ENCODE data around the gene RGS12. TPM values are rescaled to one million over a fixed set of nuclear protein-coding genes. Genes with fewer than 3 reads are reported as not detected.

Gene RGS12
- total and polyA plus RNA-seq, 2 of the 8 experiments (the other 6 are each of a cell fraction or from before 2014, with no cell fraction given): 6.0 to 16.4 TPM

- Histone ChIP-seq H2BK20ac (ENCODE audit: low read length) (no peak overlapping the region), H3K4me3 (ENCODE audit: extremely low read depth in 1 of 4, insufficient read depth in 2 of 4, low read depth in 3 of 4, low read length in 4 of 4) (no peak overlapping the region), H2AK5ac (ENCODE audit: low read depth, low read length) (no peak overlapping the region), H3K4me1 (replicated peaks in 1 of 4; ENCODE audit: control insufficient read depth in 3 of 4, insufficient read depth in 4 of 4, low read length in 3 of 4) (peaks cover 0 to 18% (median 6%) of the 10 kb centered on the region in 4 experiments; a peak in 4 of 7 replicates), H3K23me2 (ENCODE audit: low read depth, low read length) (no peaks in the 10 kb centered on the region), H3K79me1 (ENCODE audit: low read depth, low read length) (peaks cover 15% of the 10 kb centered on the region), H2BK15ac (ENCODE audit: low read length) (no peak overlapping the region), H3K9me3 (ENCODE audit: insufficient read depth in 2 of 2, low read depth in 1 of 2, low read length in 1 of 2) (no peaks in the 10 kb centered on the region), H3K79me2 (ENCODE audit: control insufficient read depth in 1 of 2, insufficient read depth in 2 of 2, low read length in 2 of 2) (peaks cover 0 to 3% of the 10 kb centered on the region in 2 experiments; a peak in 1 of 4 replicates), H2AFZ (ENCODE audit: low read length) (no peak overlapping the region), H3K18ac (ENCODE audit: extremely low read depth, low read length) (no peak overlapping the region), H2BK5ac (ENCODE audit: low read depth, low read length) (no peak overlapping the region), H3K56ac (replicated peaks; ENCODE audit: insufficient read length, low read depth, low read length) (no peak overlapping the region), H4K8ac (ENCODE audit: extremely low read depth, insufficient read depth, low read length) (no peak overlapping the region), H3K36me3 (ENCODE audit: control insufficient read depth in 2 of 4, insufficient read depth in 4 of 4, low read length in 3 of 4) (no peaks in the 10 kb centered on the region), H3K4ac (replicated peaks; ENCODE audit: insufficient read length, low read depth, low read length) (no peak overlapping the region), H2BK120ac (replicated peaks; ENCODE audit: low read depth, low read length) (no peak overlapping the region), H3K9ac (replicated peaks in 1 of 4; ENCODE audit: extremely low read depth in 1 of 4, low read depth in 3 of 4, low read length in 3 of 4) (no peak overlapping the region), H3K14ac (ENCODE audit: insufficient read length) (no peak overlapping the region), H2BK12ac (ENCODE audit: low read depth, low read length) (no peak overlapping the region), H3K23ac (ENCODE audit: insufficient read length) (no peak overlapping the region), H4K91ac (replicated peaks; ENCODE audit: insufficient read length, low read length) (no peak overlapping the region), H3K27me3 (replicated peaks in 1 of 4; ENCODE audit: control insufficient read depth in 3 of 4, extremely low read depth in 1 of 4, insufficient read depth in 3 of 4, low read length in 3 of 4) (no peaks in the 10 kb centered on the region), H4K5ac (ENCODE audit: insufficient read length, low read depth, low read length) (no peak overlapping the region), H3K4me2 (ENCODE audit: insufficient read depth in 1 of 2, low read depth in 2 of 2, low read length in 2 of 2) (no peak overlapping the region), H4K20me1 (replicated peaks in 1 of 2; ENCODE audit: control insufficient read depth in 1 of 2, insufficient read depth in 2 of 2, low read length in 2 of 2) (peaks cover 6 to 20% of the 10 kb centered on the region in 2 experiments), H3K27ac (ENCODE audit: low read depth, low read length) (no peak overlapping the region)
- FAIRE-seq (no peak), DNase-seq (ENCODE audit: low read depth in 1 of 2, low spot score in 2 of 2) (no peak)
- WGBS, 2 experiments (ENCODE audit: extremely low coverage in 1 of 2, insufficient coverage in 1 of 2, insufficient read length in 1 of 2, insufficient replicate concordance in 2 of 2, low coverage in 1 of 2, low lambda C conversion rate in 2 of 2, missing lambda C conversion rate in 1 of 2): 79% methylated on average over 15 of the region's 15 CpGs; no CpG with 5 or more reads in 1 of the 2 experiments
- POLR2A ChIA-PET (ENCODE audit: partially characterized antibody): interaction anchor here (0.9 to 3.4 kb wide), 2 partner anchors 10 to 64 kb away, joined by 3 to 16 read pairs; no protein-coding TSS in a partner anchor
- CTCF ChIA-PET (ENCODE audit: partially characterized antibody): interaction anchor here (1.2 to 2.0 kb wide), 4 partner anchors 15 to 289 kb away, joined by 3 to 13 read pairs (median 4); no protein-coding TSS in a partner anchor
- TF ChIP-seq TBP (IDR thresholded peaks at IDR 0.05; ENCODE audit: low read depth, low read length): peak; percentile 29; the same call in 1 of the 2 replicates
- TF ChIP-seq EZH2 (IDR thresholded peaks at IDR 0.05; ENCODE audit: low read depth, low read length, severe bottlenecking): no peak
These were observed 11.3 kb downstream of the RGS12 start for GRCh38 chr4:3303923-3304710.

Measured in H1 (cell line).